GM23338 (cell line): ENCODE measurements around the gene CD244.

ENCODE experiments used
- EZH2phosphoT487 ChIP-seq: fragments of 200-600 bp; sonication (generic); IDR thresholded peaks from one replicate; pipeline ENCODE4 v1.8.1; 2018; ENCODE audit warnings: antibody characterized with exemption; ENCODE audit not compliant: unreplicated experiment
- NANOG ChIP-seq: IDR thresholded peaks from 2 replicates; pipeline ENCODE4 v1.6.1; 2016; ENCODE audit warnings: antibody characterized with exemption, borderline replicate concordance
- POLR2AphosphoS5 ChIP-seq: IDR thresholded peaks from 2 replicates; pipeline ENCODE4 v1.6.1; 2016; ENCODE audit warnings: antibody characterized with exemption, low read depth
- TF ChIP-seq, protein P1 (sequence below), 2 experiments: fragments of 200-600 bp in 1 of 2; sonication (generic) in 1 of 2; conservative IDR thresholded peaks; 2 replicates each; pipeline versions ENCODE4 v1.5.1 to v1.6.1; 2016 to 2017; ENCODE audit warnings: antibody characterized with exemption in 2 of 2, low read depth in 2 of 2, mild to moderate bottlenecking in 2 of 2, moderate library complexity in 1 of 2

DNA sequence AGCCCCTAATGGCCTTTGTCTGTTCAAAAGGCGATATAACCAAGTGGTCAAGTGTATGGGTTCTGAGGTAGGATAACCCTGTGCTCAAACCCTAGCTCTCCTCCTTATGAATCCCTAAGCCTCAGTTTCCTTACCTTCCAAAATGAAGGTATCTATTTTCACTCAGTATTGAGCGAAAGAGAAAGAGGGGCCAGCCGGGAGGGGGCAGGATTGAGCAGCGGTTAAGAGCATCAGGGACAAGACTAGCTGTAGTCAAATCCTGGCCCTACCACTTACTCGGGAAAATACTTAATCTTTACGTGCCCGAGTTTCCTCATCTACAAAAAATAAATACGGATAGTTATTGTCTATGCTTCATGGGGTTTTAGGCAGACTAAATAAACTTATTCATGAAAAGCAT is 41.1 kb downstream of the CD244 start:
- TF ChIP-seq POLR2AphosphoS5, result no peak
- TF ChIP-seq, protein P1, sequence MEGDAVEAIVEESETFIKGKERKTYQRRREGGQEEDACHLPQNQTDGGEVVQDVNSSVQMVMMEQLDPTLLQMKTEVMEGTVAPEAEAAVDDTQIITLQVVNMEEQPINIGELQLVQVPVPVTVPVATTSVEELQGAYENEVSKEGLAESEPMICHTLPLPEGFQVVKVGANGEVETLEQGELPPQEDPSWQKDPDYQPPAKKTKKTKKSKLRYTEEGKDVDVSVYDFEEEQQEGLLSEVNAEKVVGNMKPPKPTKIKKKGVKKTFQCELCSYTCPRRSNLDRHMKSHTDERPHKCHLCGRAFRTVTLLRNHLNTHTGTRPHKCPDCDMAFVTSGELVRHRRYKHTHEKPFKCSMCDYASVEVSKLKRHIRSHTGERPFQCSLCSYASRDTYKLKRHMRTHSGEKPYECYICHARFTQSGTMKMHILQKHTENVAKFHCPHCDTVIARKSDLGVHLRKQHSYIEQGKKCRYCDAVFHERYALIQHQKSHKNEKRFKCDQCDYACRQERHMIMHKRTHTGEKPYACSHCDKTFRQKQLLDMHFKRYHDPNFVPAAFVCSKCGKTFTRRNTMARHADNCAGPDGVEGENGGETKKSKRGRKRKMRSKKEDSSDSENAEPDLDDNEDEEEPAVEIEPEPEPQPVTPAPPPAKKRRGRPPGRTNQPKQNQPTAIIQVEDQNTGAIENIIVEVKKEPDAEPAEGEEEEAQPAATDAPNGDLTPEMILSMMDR (conservative IDR thresholded peaks at IDR 0.05; ENCODE audit: low read depth in 2 of 2), result peak; percentile 66 to 69
- no peak for TF ChIP-seq EZH2phosphoT487
- no peak for TF ChIP-seq NANOG
